Midbrain (tissue), 1 donor: ENCODE measurements around the gene CEACAM18.

Experiments
- DNase-seq: peaks from one replicate; lab custom pipeline; 2025; lab: John Stamatoyannopoulos, UW

CEACAM18 gene

DNA sequence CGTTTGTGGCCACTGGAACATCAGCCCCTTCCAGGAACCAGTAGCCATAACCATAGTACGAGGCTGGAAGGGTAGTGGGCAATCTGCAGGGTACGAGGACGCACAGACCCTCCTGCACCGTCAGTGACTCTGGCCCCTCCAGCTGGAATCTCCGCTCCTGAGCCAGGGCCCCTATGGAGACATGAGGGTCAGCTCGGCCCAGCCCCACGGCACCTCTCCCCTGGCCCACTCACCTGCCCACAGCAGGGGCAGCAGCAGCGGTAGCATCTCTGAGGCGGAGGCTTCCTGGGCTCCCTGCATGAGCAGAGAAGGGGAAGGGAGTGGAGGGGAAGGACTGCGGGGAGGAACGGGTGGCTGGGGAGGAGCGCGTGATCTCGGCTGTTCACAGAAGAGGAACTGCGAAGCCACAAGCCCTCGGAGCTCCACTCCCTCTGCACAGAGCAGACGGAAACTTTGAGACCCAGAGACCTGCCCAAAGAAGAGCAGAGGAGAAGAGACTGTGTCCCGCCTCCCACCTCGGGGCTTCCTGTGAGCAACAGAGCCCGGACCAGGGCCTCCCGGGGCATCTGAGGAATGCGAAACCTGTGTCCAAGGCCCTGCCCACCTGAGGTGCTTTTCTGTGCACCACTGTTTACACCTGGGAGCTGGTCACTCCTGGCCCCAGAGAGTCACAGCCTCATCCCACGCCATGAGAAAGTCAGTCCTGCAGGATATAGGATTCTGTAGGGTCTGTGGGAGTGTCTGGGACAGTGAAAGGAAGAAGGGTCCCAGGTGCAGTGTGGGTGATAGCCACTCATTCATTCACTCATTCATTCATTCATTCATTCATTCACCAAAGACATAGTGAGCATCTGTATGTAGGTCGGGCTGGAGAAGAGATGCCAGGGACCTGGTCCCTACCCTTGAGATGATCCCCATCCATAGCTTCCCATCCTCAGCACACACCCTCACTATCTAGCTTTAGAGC is 53.3 kb downstream of the CEACAM18 start, which contains the start of gene SIGLEC6:
Gene SIGLEC6 (minus strand): TSS at position 322 of the 967 bp plus-strand sequence. CDS start 22 bp downstream, at position 300.
- DNase-seq = peak; percentile 30

DNA sequence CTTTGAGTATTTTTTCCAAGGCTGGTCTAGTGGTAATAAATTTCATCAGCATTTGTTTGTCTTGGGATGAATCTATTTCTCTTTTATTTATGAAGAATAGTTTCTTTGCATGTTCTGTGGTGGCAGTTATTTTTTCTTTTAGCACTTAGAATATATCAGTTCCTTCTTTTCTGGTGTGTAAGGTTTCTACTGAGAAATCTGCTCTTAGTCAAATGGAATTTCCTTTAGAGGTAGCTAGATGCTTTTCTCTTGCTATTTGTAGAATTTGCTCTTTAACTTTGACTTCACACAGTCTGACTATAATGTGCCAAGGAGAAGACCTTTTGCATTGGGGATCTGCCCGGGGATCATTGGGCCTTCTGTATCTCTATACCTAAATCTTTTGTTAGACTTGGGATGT is 57.2 kb downstream of the CEACAM18 start:
- no peak for DNase-seq

DNA sequence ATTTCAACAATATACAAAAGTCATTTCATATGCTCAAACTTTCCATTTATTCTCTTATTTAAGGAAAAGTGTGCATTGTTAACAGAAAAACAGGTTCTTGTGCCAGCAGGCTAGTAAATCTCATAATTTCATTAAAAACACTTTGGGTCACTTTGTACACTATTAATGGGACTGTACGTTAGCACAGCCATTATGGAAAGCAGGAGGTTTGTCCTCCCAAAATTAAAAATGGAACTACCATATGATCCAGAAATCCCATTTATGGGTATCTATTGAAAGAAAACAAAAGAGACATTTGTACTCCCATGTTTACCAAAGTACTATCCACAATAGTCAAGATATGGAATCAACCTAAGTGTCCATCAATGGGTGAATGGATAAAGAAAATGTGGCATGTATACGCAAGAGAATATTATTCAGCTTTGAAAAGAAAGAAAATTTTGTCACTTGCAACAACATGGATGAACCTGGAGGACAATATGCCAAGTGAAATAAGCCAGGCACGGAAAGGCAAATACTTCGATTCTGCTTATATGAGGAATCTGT is 61.6 kb downstream of the CEACAM18 start:
- DNase-seq = no peak
